K562 (cell line): ENCODE measurements around the gene DLGAP1. TPM values are rescaled to one million over a fixed set of nuclear protein-coding genes. Genes with fewer than 3 reads are reported as not detected.

Experiments
- ATAC-seq: fragments of 200-7000 bp; cut with Tn5 transposase; 3 replicates; pipeline ENCODE4 v1.9.1; 2020; ENCODE audit warnings: moderate library complexity
- BruUV-seq: library from RNA; stranded (reverse); fragments of 400-500 nt; replicated peaks from 2 replicates; lab custom pipeline; 2021; lab: Mats Ljungman, UMichigan
- CTCF ChIA-PET: fragments of 300-600 bp; formaldehyde crosslinking; extraction: SDS; loops from one replicate; lab custom pipeline; 2021; ENCODE audit warnings: low intra/inter-chr PET ratio; lab: Yijun Ruan, JAX
- POLR2A ChIA-PET: fragments of 300-600, 350-650 bp; sonication (Branson Sonifier 250); formaldehyde crosslinking; extraction: SDS; loops from one replicate; lab custom pipeline; 2021; ENCODE audit warnings: antibody characterized with exemption, inconsistent platforms; lab: Yijun Ruan, JAX
- DNase-seq, 4 experiments: peaks; one replicate each; pipeline versions ENCODE4 v3.0.0 to v3.0.0-alpha.2; 2011 to 2018; ENCODE audit warnings: low spot score in 3 of 4, mixed read lengths in 3 of 4; ENCODE audit errors: extremely low read depth in 1 of 4
- FAIRE-seq: peaks from 2 replicates; lab custom pipeline; 2011; peaks lifted over from hg19 to GRCh38; lab: Jason Lieb, UNC
- H2AFZ ChIP-seq: 2 replicates; pipeline ENCODE4 v1.6.0; 2011; ENCODE audit warnings: low read depth, low read length, control low read depth, inconsistent platforms
- H3K27ac ChIP-seq: fragments of 200-600 bp; 3 replicates; pipeline ENCODE4 v1.8.0; 2011; ENCODE audit warnings: low read depth, mild to moderate bottlenecking, control low read depth, inconsistent platforms, low read length, moderate library complexity, mixed read lengths; ENCODE audit errors: extremely low read depth
- H3K27me3 ChIP-seq, 2 experiments: fragments of 300-600 bp in 1 of 2; 2 replicates in 1 of 2; 3 replicates in 1 of 2; pipeline versions ENCODE4 v1.6.0 to v1.8.0; 2011; ENCODE audit warnings: inconsistent platforms in 2 of 2, low read length in 2 of 2, mild to moderate bottlenecking in 1 of 2, mixed read lengths in 1 of 2, moderate library complexity in 1 of 2; ENCODE audit not compliant: control insufficient read depth in 2 of 2, insufficient read depth in 2 of 2
- H3K36me3 ChIP-seq: fragments of 300-600 bp; 3 replicates; pipeline ENCODE4 v1.8.0; 2011; ENCODE audit warnings: mild to moderate bottlenecking, low read length, inconsistent platforms; ENCODE audit not compliant: control insufficient read depth, insufficient read depth
- H3K4me1 ChIP-seq, 2 experiments: fragments of 200-600 bp in 1 of 2; replicated peaks in 1 of 2; 2 replicates in 1 of 2; 3 replicates in 1 of 2; pipeline versions ENCODE4 v1.5.1 to v1.8.0; 2011; ENCODE audit warnings: inconsistent platforms in 2 of 2, low read length in 2 of 2, mild to moderate bottlenecking in 1 of 2, mixed read lengths in 1 of 2, moderate library complexity in 1 of 2; ENCODE audit not compliant: control insufficient read depth in 2 of 2, insufficient read depth in 2 of 2
- H3K4me2 ChIP-seq: 2 replicates; pipeline ENCODE4 v1.6.1; 2011; ENCODE audit warnings: low read length, control low read depth, inconsistent platforms, mixed read lengths; ENCODE audit not compliant: insufficient read depth
- H3K4me3 ChIP-seq: fragments of 200-600 bp; sonication (generic), shearing (Covaris generic); 2 replicates; pipeline ENCODE4 v1.5.1; 2016; ENCODE audit warnings: control low read depth, inconsistent platforms
- H3K79me2 ChIP-seq: fragments of 200-600 bp; 3 replicates; pipeline ENCODE4 v1.8.0; 2011; ENCODE audit warnings: low read length, inconsistent platforms; ENCODE audit not compliant: control insufficient read depth, insufficient read depth
- H3K9ac ChIP-seq, 2 experiments: 2 replicates each; pipeline versions ENCODE4 v1.6.0 to v1.6.1; 2011; ENCODE audit warnings: low read depth in 2 of 2, low read length in 2 of 2, control low read depth in 1 of 2, inconsistent platforms in 1 of 2, mild to moderate bottlenecking in 1 of 2, mixed read lengths in 1 of 2; ENCODE audit not compliant: insufficient read depth in 1 of 2
- H3K9me1 ChIP-seq: one replicate; pipeline ENCODE4 v1.6.0; 2011; ENCODE audit warnings: inconsistent platforms, mild to moderate bottlenecking, low read length, moderate library complexity; ENCODE audit not compliant: control insufficient read depth, insufficient read depth
- H3K9me3 ChIP-seq: replicated peaks from 2 replicates; pipeline ENCODE4 v1.5.1; 2011; ENCODE audit warnings: low read depth, low read length, inconsistent platforms; ENCODE audit not compliant: control insufficient read depth, insufficient read depth
- H4K20me1 ChIP-seq: replicated peaks from 2 replicates; pipeline ENCODE4 v1.6.1; 2011; ENCODE audit warnings: low read length, inconsistent platforms, mixed read lengths; ENCODE audit not compliant: control insufficient read depth, insufficient read depth
- CC2D1A ChIP-seq: fragments of 450-650 bp; IDR thresholded peaks from 2 replicates; pipeline ENCODE4 v1.6.1; 2017; ENCODE audit warnings: mild to moderate bottlenecking
- DNMT1 ChIP-seq: fragments of 450-650 bp; IDR thresholded peaks from 2 replicates; pipeline ENCODE4 v1.6.1; 2016; ENCODE audit warnings: antibody characterized with exemption, mild to moderate bottlenecking
- FOSL1 ChIP-seq: fragments of 200-800 bp; sonication (Bioruptor generic); conservative IDR thresholded peaks from 2 replicates; pipeline ENCODE4 v1.6.1; 2016; ENCODE audit warnings: missing genetic modification characterization, missing compliant biosample characterization
- LEF1 ChIP-seq: fragments of 450-650 bp; IDR thresholded peaks from 2 replicates; pipeline ENCODE4 v1.6.1; 2016; ENCODE audit warnings: mild to moderate bottlenecking
- MYBL2 ChIP-seq, 2 experiments: fragments of 450-650 bp in 1 of 2; sonication (generic) in 1 of 2; formaldehyde crosslinking in 1 of 2; IDR thresholded peaks; 2 replicates each; pipeline versions ENCODE4 v1.6.1 to v1.8.1; 2017 to 2022; ENCODE audit warnings: borderline replicate concordance in 1 of 2, inconsistent platforms in 1 of 2, low read depth in 1 of 2, mild to moderate bottlenecking in 1 of 2, missing genetic modification reagents in 1 of 2, moderate library complexity in 1 of 2
- NFATC3 ChIP-seq: fragments of 450-650 bp; IDR thresholded peaks from 2 replicates; pipeline ENCODE4 v1.6.1; 2017; ENCODE audit warnings: mild to moderate bottlenecking
- NFIC ChIP-seq: fragments of 450-650 bp; IDR thresholded peaks from 2 replicates; pipeline ENCODE4 v1.6.1; 2017; ENCODE audit warnings: mild to moderate bottlenecking, inconsistent platforms
- PRMT5 ChIP-seq: sonication (generic); formaldehyde crosslinking; IDR thresholded peaks from 2 replicates; pipeline ENCODE4 v1.5.0; 2020; ENCODE audit warnings: missing genetic modification reagents
- RBM15 ChIP-seq: fragments of 200-400 bp; formaldehyde crosslinking; IDR thresholded peaks from 2 replicates; pipeline ENCODE4 v1.6.1; 2018; ENCODE audit warnings: mild to moderate bottlenecking, low read length, moderate library complexity; ENCODE audit not compliant: insufficient read depth
- XRCC4 ChIP-seq: IDR thresholded peaks from one replicate; pipeline ENCODE4 v1.6.1; 2011; ENCODE audit not compliant: insufficient read depth, insufficient read length; ENCODE audit errors: extremely low read depth
- ZBTB1 ChIP-seq: sonication (generic); formaldehyde crosslinking; IDR thresholded peaks from 2 replicates; pipeline ENCODE4 v1.8.1; 2023; ENCODE audit warnings: missing genetic modification reagents, low read depth, mild to moderate bottlenecking, borderline replicate concordance
- ZNF324 ChIP-seq: fragments of 250-450 bp; sonication (Bioruptor Pico); IDR thresholded peaks from 2 replicates; pipeline ENCODE4 v1.4.0; 2020; ENCODE audit warnings: mild to moderate bottlenecking
- ZNF644 ChIP-seq: fragments of 200-800 bp; sonication (Bioruptor generic); IDR thresholded peaks from 2 replicates; pipeline ENCODE4 v1.6.1; 2016; ENCODE audit warnings: low read depth, missing genetic modification characterization, missing compliant biosample characterization
- WGBS: fragments of 100-300 bp; shearing (Covaris generic); methylation state at CpG from one replicate; pipeline ENCODE4 v1.1.6; 2016; ENCODE audit warnings: low coverage, mixed read lengths; ENCODE audit not compliant: insufficient coverage; ENCODE audit errors: missing lambda C conversion rate; 5-methylcytosine and 5-hydroxymethylcytosine counted together
- in situ Hi-C: fragments of 300-500 bp; cut with MboI; formaldehyde crosslinking; loops from 4 replicates; pipeline ENCODE4 v1.15.0; 2018; ENCODE audit warnings: inconsistent platforms, mixed read lengths
- intact Hi-C: fragments of 100-400 bp; cut with micrococcal nuclease; formaldehyde crosslinking; loops from 2 replicates; pipeline ENCODE4 v1.14.2; 2022
- polyA plus RNA-seq, 8 experiments: library from polyadenylated mRNA; depleted of rRNA in 4 of 8; stranded (reverse) in 5 of 8; unstranded in 3 of 8; fragments of >200 nt; fragmentation: Nextera tagmentation in 2 of 8; fragmentation: Illumina TruSeq in 1 of 8; extraction: Ambion mirVana in 2 of 8; extraction: Trizol in 1 of 8; gene quantifications; 2 replicates each; pipeline versions ENCODE4 v1.2.1 to v1.2.3, GENCODE V29; 2011 to 2014; ENCODE audit warnings: inconsistent platforms in 1 of 8, missing spikeins in 1 of 8
- total RNA-seq, 7 experiments: library from RNA; depleted of rRNA in 6 of 7; stranded (reverse); fragments of >200 nt in 6 of 7; fragmentation: Illumina TruSeq in 2 of 7; extraction: Trizol in 2 of 7; gene quantifications; 2 replicates each; pipeline versions ENCODE4 v1.2.1 to v1.2.3, GENCODE V29; 2011 to 2021; ENCODE audit warnings: low replicate concordance in 1 of 7
- TF ChIP-seq, protein P1 (sequence below): sonication (generic); formaldehyde crosslinking; IDR thresholded peaks from 2 replicates; pipeline ENCODE4 v1.8.0; 2022; ENCODE audit warnings: mild to moderate bottlenecking, low read depth, missing genetic modification reagents
- TF ChIP-seq, protein P2 (sequence below): fragments of 450-650 bp; IDR thresholded peaks from 2 replicates; pipeline ENCODE4 v1.6.1; 2016; ENCODE audit warnings: borderline replicate concordance
- TF ChIP-seq, protein P3 (sequence below): fragments of 200-400 bp; formaldehyde crosslinking; IDR thresholded peaks from 2 replicates; pipeline ENCODE4 v1.6.1; 2017; ENCODE audit warnings: mild to moderate bottlenecking, low read depth, low read length, moderate library complexity
- TF ChIP-seq, protein P4 (sequence below): fragments of 250-450 bp; sonication (Bioruptor Pico); IDR thresholded peaks from 2 replicates; pipeline ENCODE4 v1.8.0; 2022; ENCODE audit warnings: inconsistent platforms

The DLGAP1 gene
- total and polyA plus RNA-seq, 9 of the 15 experiments (the other 6 are each of a cell fraction or from before 2014, with no cell fraction given), result 0.04 to 0.22 (median 0.08) TPM

DNA sequence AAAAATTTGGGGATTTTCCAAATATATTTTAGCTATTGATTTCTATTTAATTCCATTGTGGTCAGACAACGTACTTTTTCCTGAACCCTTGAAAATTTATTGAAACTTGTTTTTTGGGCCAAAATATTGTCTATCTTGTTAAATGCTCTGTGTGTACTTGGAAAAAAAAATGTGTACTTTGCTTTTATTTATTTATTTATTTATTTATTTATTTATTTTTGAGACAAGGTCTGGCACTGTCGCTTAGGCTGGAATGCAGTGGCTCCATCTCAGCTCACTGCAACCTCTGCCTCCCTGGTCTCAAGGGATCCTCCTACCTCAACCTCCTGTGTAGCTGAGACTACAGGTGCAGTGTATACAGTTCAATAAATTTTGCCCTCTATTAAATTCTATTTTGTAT, 910.6 kb downstream of the DLGAP1 start:
- FAIRE-seq, result no peak
- in situ Hi-C loops, result no loop called here
- Histone ChIP-seq H3K4me2 (no peak overlapping the region), H3K4me3 (no peak overlapping the region), H3K79me2 (no peaks in the 10 kb centered on the region), H3K9me3 (no peaks in the 10 kb centered on the region), H4K20me1 (no peaks in the 10 kb centered on the region), H3K27ac (no peak overlapping the region), H3K4me1 (peaks cover 3 to 14% of the 10 kb centered on the region in 2 experiments; a peak in 2 of 5 replicates), H3K36me3 (no peaks in the 10 kb centered on the region), H3K9ac (no peak overlapping the region), H3K27me3 (no peaks in the 10 kb centered on the region), H3K9me1 (no peaks in the 10 kb centered on the region), H2AFZ (no peak overlapping the region)
- BruUV-seq, result no TSS peak
- POLR2A ChIA-PET, result interaction anchor here (1.8 to 3.8 kb wide), 2 partner anchors 14 to 41 kb away, joined by 4 to 18 read pairs; no protein-coding TSS in a partner anchor
- no peak for DNase-seq
- CTCF ChIA-PET, result no interaction called here
- no peak for ATAC-seq
- WGBS, result 57% methylated on average over 2 of the region's 2 CpGs
- intact Hi-C loops, result no loop called here
- TF ChIP-seq RBM15 (no peak), NFATC3 (no peak), ZNF644 (tag) (no peak), PRMT5 (CRISPR knock-in tag) (no peak), LEF1 (no peak), NFIC (no peak), CC2D1A (no peak), ZBTB1 (CRISPR knock-in tag) (no peak), XRCC4 (no peak), MYBL2 (IDR thresholded peaks at IDR 0.05; ENCODE audit: low read depth) (no peak), MYBL2 (CRISPR knock-in tag; IDR thresholded peaks at IDR 0.05; ENCODE audit: borderline replicate concordance) (no peak), ZNF324 (CRISPR knock-in tag) (no peak), FOSL1 (no peak), DNMT1 (no peak)
- TF ChIP-seq, protein P1, sequence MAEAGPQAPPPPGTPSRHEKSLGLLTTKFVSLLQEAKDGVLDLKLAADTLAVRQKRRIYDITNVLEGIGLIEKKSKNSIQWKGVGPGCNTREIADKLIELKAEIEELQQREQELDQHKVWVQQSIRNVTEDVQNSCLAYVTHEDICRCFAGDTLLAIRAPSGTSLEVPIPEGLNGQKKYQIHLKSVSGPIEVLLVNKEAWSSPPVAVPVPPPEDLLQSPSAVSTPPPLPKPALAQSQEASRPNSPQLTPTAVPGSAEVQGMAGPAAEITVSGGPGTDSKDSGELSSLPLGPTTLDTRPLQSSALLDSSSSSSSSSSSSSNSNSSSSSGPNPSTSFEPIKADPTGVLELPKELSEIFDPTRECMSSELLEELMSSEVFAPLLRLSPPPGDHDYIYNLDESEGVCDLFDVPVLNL (CRISPR knock-in tag), result no peak
- TF ChIP-seq, protein P2, sequence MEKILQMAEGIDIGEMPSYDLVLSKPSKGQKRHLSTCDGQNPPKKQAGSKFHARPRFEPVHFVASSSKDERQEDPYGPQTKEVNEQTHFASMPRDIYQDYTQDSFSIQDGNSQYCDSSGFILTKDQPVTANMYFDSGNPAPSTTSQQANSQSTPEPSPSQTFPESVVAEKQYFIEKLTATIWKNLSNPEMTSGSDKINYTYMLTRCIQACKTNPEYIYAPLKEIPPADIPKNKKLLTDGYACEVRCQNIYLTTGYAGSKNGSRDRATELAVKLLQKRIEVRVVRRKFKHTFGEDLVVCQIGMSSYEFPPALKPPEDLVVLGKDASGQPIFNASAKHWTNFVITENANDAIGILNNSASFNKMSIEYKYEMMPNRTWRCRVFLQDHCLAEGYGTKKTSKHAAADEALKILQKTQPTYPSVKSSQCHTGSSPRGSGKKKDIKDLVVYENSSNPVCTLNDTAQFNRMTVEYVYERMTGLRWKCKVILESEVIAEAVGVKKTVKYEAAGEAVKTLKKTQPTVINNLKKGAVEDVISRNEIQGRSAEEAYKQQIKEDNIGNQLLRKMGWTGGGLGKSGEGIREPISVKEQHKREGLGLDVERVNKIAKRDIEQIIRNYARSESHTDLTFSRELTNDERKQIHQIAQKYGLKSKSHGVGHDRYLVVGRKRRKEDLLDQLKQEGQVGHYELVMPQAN, result no peak
- TF ChIP-seq, protein P3, sequence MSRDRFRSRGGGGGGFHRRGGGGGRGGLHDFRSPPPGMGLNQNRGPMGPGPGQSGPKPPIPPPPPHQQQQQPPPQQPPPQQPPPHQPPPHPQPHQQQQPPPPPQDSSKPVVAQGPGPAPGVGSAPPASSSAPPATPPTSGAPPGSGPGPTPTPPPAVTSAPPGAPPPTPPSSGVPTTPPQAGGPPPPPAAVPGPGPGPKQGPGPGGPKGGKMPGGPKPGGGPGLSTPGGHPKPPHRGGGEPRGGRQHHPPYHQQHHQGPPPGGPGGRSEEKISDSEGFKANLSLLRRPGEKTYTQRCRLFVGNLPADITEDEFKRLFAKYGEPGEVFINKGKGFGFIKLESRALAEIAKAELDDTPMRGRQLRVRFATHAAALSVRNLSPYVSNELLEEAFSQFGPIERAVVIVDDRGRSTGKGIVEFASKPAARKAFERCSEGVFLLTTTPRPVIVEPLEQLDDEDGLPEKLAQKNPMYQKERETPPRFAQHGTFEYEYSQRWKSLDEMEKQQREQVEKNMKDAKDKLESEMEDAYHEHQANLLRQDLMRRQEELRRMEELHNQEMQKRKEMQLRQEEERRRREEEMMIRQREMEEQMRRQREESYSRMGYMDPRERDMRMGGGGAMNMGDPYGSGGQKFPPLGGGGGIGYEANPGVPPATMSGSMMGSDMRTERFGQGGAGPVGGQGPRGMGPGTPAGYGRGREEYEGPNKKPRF, result no peak
- TF ChIP-seq, protein P4, sequence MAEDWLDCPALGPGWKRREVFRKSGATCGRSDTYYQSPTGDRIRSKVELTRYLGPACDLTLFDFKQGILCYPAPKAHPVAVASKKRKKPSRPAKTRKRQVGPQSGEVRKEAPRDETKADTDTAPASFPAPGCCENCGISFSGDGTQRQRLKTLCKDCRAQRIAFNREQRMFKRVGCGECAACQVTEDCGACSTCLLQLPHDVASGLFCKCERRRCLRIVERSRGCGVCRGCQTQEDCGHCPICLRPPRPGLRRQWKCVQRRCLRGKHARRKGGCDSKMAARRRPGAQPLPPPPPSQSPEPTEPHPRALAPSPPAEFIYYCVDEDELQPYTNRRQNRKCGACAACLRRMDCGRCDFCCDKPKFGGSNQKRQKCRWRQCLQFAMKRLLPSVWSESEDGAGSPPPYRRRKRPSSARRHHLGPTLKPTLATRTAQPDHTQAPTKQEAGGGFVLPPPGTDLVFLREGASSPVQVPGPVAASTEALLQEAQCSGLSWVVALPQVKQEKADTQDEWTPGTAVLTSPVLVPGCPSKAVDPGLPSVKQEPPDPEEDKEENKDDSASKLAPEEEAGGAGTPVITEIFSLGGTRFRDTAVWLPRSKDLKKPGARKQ (CRISPR knock-in tag), result no peak
